IgD-negative memory B cell (primary cell): ENCODE measurements around the gene PARL. TPM values are rescaled to one million over a fixed set of nuclear protein-coding genes. Genes with fewer than 3 reads are reported as not detected.
A peak's percentile ranks its signal among the peaks of the same experiment; 100 is the strongest.

Experiments
- H3K27ac Mint-ChIP-seq, 3 donors: one replicate each; pipeline ENCODE4 v1.8.0; 2020 to 2022; ENCODE audit warnings: mild to moderate bottlenecking in 3 of 3, mixed read lengths in 3 of 3, moderate library complexity in 1 of 3
- H3K27me3 Mint-ChIP-seq: one replicate; pipeline ENCODE4 v1.8.0; 2021; ENCODE audit warnings: mixed read lengths
- H3K36me3 Mint-ChIP-seq: one replicate; pipeline ENCODE4 v1.8.0; 2020; ENCODE audit warnings: mild to moderate bottlenecking, mixed read lengths
- H3K4me1 Mint-ChIP-seq, 3 donors: one replicate each; pipeline ENCODE4 v1.8.0; 2020 to 2022; ENCODE audit warnings: mixed read lengths in 3 of 3, mild to moderate bottlenecking in 1 of 3
- H3K4me3 Mint-ChIP-seq, 4 donors: one replicate each; pipeline ENCODE4 v1.8.0; 2020 to 2022; ENCODE audit warnings: mild to moderate bottlenecking in 4 of 4, mixed read lengths in 4 of 4, moderate library complexity in 3 of 4
- H3K9me3 Mint-ChIP-seq, 3 donors: one replicate each; pipeline ENCODE4 v1.8.0; 2020 to 2021; ENCODE audit warnings: mixed read lengths in 3 of 3, mild to moderate bottlenecking in 1 of 3
- polyA plus RNA-seq: library from polyadenylated mRNA; unstranded; fragments of 300-500 nt; fragmentation: Illumina TruSeq; gene quantifications from one replicate; pipeline ENCODE4 v1.2.3, GENCODE V29; 2021

PARL gene
- polyA plus RNA-seq, 1 donor from 2014 or later = 95.3 TPM

GRCh38 chr3:183781246-183781645 lies 103.4 kb downstream of the PARL start:
- Mint-ChIP-seq H3K27ac (no peak overlapping the region), H3K27me3 (no peaks in the 10 kb centered on the region), H3K4me3 (peak overlapping the region in 1 of 4 donors; percentile 12), H3K9me3 (no peaks in the 10 kb centered on the region), H3K36me3 (peaks cover 18% of the 10 kb centered on the region), H3K4me1 (peaks cover 4 to 15% (median 14%) of the 10 kb centered on the region in 3 donors)

- no peaks in the 10 kb centered on the region for H3K9me3 Mint-ChIP-seq
- H3K27me3 Mint-ChIP-seq = no peaks in the 10 kb centered on the region
- peaks cover 4 to 15% (median 14%) of the 10 kb centered on the region in 3 donors for H3K4me1 Mint-ChIP-seq
- H3K36me3 Mint-ChIP-seq = peaks cover 18% of the 10 kb centered on the region
- H3K4me3 Mint-ChIP-seq = no peak overlapping the region
- no peak overlapping the region for H3K27ac Mint-ChIP-seq
Measured at GRCh38 chr3:183779896-183780465, 104.7 kb downstream of the PARL start.

Other genes starting within 250 kb of the PARL start
- gene KLHL24, start 249.3 kb downstream of the PARL start, polyA plus RNA-seq = 41.3 TPM
- gene YEATS2, start 187.1 kb downstream of the PARL start, polyA plus RNA-seq = 7.2 TPM
- gene MAP6D1, start 59.3 kb downstream of the PARL start, polyA plus RNA-seq = not detected
- 5.6 TPM for gene ABCC5, start 133.0 kb upstream of the PARL start, polyA plus RNA-seq
- gene HTR3D, start 146.9 kb upstream of the PARL start, polyA plus RNA-seq = not detected
- not detected for gene HTR3C, start 168.2 kb upstream of the PARL start, polyA plus RNA-seq
- gene HTR3E, start 212.2 kb upstream of the PARL start, polyA plus RNA-seq = not detected